ENCODE results near the gene CD200R1L.

- TF ChIP-seq POLR2A (IDR thresholded peaks at IDR 0.05) (no peak), CTCF (IDR thresholded peaks at IDR 0.05) (no peak)
Measured at GRCh38 chr3:112829046-112829445, 17.6 kb downstream of the CD200R1L start.
